GM23338 (cell line): ENCODE results near the gene TJAP1. TPM values are rescaled to one million over a fixed set of nuclear protein-coding genes. Genes with fewer than 3 reads are reported as not detected.
A peak's percentile ranks its signal among the peaks of the same experiment; 100 is the strongest.

Experiments
- ATAC-seq: fragments of 200-7000 bp; cut with Tn5 transposase; 3 replicates; pipeline ENCODE4 v1.9.1; 2020
- DNase-seq: peaks from one replicate; pipeline ENCODE4 v3.0.0-alpha.2; 2015; ENCODE audit warnings: low spot score
- H2AFZ ChIP-seq: fragments of 200-600 bp; sonication (generic); 2 replicates; pipeline ENCODE4 v1.8.0; 2016; ENCODE audit warnings: antibody characterized with exemption, mild to moderate bottlenecking, moderate library complexity
- H3F3A ChIP-seq: fragments of 200-600 bp; sonication (generic); replicated peaks from 2 replicates; pipeline ENCODE4 v1.8.0; 2017; ENCODE audit warnings: antibody characterized with exemption, mixed run types, low read depth
- H3K27ac ChIP-seq: fragments of 200-600 bp; sonication (generic); 2 replicates; pipeline ENCODE4 v1.6.1; 2016; ENCODE audit warnings: low read depth
- H3K27me3 ChIP-seq: fragments of 200-600 bp; sonication (generic); 2 replicates; pipeline ENCODE4 v1.8.0; 2016; ENCODE audit warnings: mild to moderate bottlenecking, mixed run types, moderate library complexity; ENCODE audit not compliant: insufficient read depth
- H3K36me3 ChIP-seq: fragments of 200-600 bp; sonication (generic); 2 replicates; pipeline ENCODE4 v1.8.0; 2016; ENCODE audit warnings: mild to moderate bottlenecking; ENCODE audit not compliant: insufficient read depth
- H3K4me1 ChIP-seq: fragments of 200-600 bp; sonication (generic); 2 replicates; pipeline ENCODE4 v1.8.0; 2016; ENCODE audit warnings: mild to moderate bottlenecking, moderate library complexity; ENCODE audit not compliant: insufficient read depth
- H3K4me2 ChIP-seq: fragments of 200-600 bp; sonication (generic); 2 replicates; pipeline ENCODE4 v1.7.1; 2017; ENCODE audit warnings: mixed run types
- H3K4me3 ChIP-seq: fragments of 200-600 bp; sonication (generic); 2 replicates; pipeline ENCODE4 v1.6.1; 2016; ENCODE audit warnings: mixed run types
- H3K79me2 ChIP-seq: fragments of 200-600 bp; sonication (generic); replicated peaks from 2 replicates; pipeline ENCODE4 v1.8.0; 2017; ENCODE audit warnings: mild to moderate bottlenecking; ENCODE audit not compliant: insufficient read depth
- H3K9me2 ChIP-seq: fragments of 200-600 bp; sonication (generic); 2 replicates; pipeline ENCODE4 v1.8.0; 2017; ENCODE audit not compliant: insufficient read depth
- H4K20me1 ChIP-seq: fragments of 200-600 bp; sonication (generic); replicated peaks from 2 replicates; pipeline ENCODE4 v1.8.0; 2017; ENCODE audit warnings: mild to moderate bottlenecking; ENCODE audit not compliant: insufficient read depth
- H3K27ac Mint-ChIP-seq: 2 replicates; pipeline ENCODE4 v1.8.0; 2020; ENCODE audit warnings: inconsistent platforms, mild to moderate bottlenecking, moderate library complexity, mixed read lengths
- H3K27me3 Mint-ChIP-seq: 3 replicates; pipeline ENCODE4 v1.8.0; 2022; ENCODE audit warnings: low read depth, mild to moderate bottlenecking, moderate library complexity, mixed read lengths, inconsistent platforms; ENCODE audit not compliant: insufficient read depth, poor library complexity
- H3K36me3 Mint-ChIP-seq: 3 replicates; pipeline ENCODE4 v1.8.0; 2021; ENCODE audit warnings: low read depth, mild to moderate bottlenecking, inconsistent platforms, moderate library complexity, mixed read lengths
- H3K4me1 Mint-ChIP-seq: 3 replicates; pipeline ENCODE4 v1.8.0; 2020; ENCODE audit warnings: mild to moderate bottlenecking, inconsistent platforms, mixed read lengths
- H3K4me3 Mint-ChIP-seq: 3 replicates; pipeline ENCODE4 v1.8.0; 2021; ENCODE audit warnings: moderate library complexity, mild to moderate bottlenecking, inconsistent platforms, mixed read lengths
- H3K9me3 Mint-ChIP-seq: 3 replicates; pipeline ENCODE4 v1.8.0; 2020; ENCODE audit warnings: moderate library complexity, mild to moderate bottlenecking, inconsistent platforms, mixed read lengths
- EZH2 ChIP-seq: fragments of 200-600 bp; sonication (generic); IDR thresholded peaks from one replicate; pipeline ENCODE4 v1.8.0; 2017; ENCODE audit warnings: antibody characterized with exemption, mild to moderate bottlenecking, low read depth; ENCODE audit not compliant: unreplicated experiment
- EZH2phosphoT487 ChIP-seq: fragments of 200-600 bp; sonication (generic); IDR thresholded peaks from one replicate; pipeline ENCODE4 v1.8.1; 2018; ENCODE audit warnings: antibody characterized with exemption; ENCODE audit not compliant: unreplicated experiment
- NANOG ChIP-seq: IDR thresholded peaks from 2 replicates; pipeline ENCODE4 v1.6.1; 2016; ENCODE audit warnings: antibody characterized with exemption, borderline replicate concordance
- POLR2AphosphoS5 ChIP-seq: IDR thresholded peaks from 2 replicates; pipeline ENCODE4 v1.6.1; 2016; ENCODE audit warnings: antibody characterized with exemption, low read depth
- STAT1 ChIP-seq: IDR thresholded peaks from one replicate; pipeline ENCODE4 v1.6.1; 2016; ENCODE audit warnings: antibody characterized with exemption; ENCODE audit not compliant: unreplicated experiment
- ZNF114 ChIP-seq: fragments of 250-450 bp; sonication (Bioruptor Pico); IDR thresholded peaks from 2 replicates; pipeline ENCODE4 v1.5.0; 2020; ENCODE audit warnings: mild to moderate bottlenecking, moderate library complexity
- ZNF331 ChIP-seq: fragments of 250-450 bp; sonication (Bioruptor Pico); IDR thresholded peaks from 2 replicates; pipeline ENCODE4 v1.5.0; 2020; ENCODE audit warnings: low read depth, mild to moderate bottlenecking, moderate library complexity
- polyA plus RNA-seq: library from polyadenylated mRNA; unstranded; fragments of >200 nt; fragmentation: Nextera tagmentation; extraction: Ambion mirVana; gene quantifications from 2 replicates; pipeline ENCODE4 v1.2.1, GENCODE V29; 2016
- total RNA-seq: library from RNA; depleted of rRNA; stranded (reverse); fragments of >200 nt; shearing (Covaris generic); gene quantifications from 2 replicates; pipeline ENCODE4 v1.2.3, GENCODE V29; 2014
- TF ChIP-seq, protein P1 (sequence below): IDR thresholded peaks from 2 replicates; pipeline ENCODE4 v1.6.1; 2016; ENCODE audit warnings: antibody characterized with exemption
- TF ChIP-seq, protein P2 (sequence below): IDR thresholded peaks from one replicate; pipeline ENCODE4 v1.6.1; 2018; ENCODE audit warnings: antibody characterized with exemption; ENCODE audit not compliant: unreplicated experiment
- TF ChIP-seq, protein P3 (sequence below): fragments of 250-450 bp; sonication (Bioruptor Pico); IDR thresholded peaks from 2 replicates; pipeline ENCODE4 v1.5.0; 2020; ENCODE audit warnings: mild to moderate bottlenecking, moderate library complexity
- TF ChIP-seq, protein P4 (sequence below), 2 experiments: fragments of 200-600 bp in 1 of 2; sonication (generic) in 1 of 2; conservative IDR thresholded peaks; 2 replicates each; pipeline versions ENCODE4 v1.5.1 to v1.6.1; 2016 to 2017; ENCODE audit warnings: antibody characterized with exemption in 2 of 2, low read depth in 2 of 2, mild to moderate bottlenecking in 2 of 2, moderate library complexity in 1 of 2

TJAP1 gene
- total and polyA plus RNA-seq, 2 experiments from 2014 or later, result 17.6 to 34.3 TPM

DNA sequence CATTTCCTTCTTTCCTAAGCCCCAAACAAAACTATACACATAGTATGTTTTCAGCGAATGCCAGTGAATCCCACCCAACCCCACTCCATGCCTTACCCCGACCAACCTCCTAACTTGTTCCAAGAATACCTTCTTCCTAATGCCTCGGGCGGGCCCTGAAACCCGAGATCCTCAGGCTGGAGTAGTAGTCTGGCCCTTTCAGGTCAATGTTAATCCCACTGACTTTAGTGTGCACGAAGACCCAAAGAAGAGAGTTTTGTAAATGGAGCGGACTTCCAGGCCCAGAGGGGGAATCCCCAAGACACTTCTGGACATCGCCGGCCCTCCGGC, 39.0 kb downstream of the TJAP1 start (continued):
- TF ChIP-seq POLR2AphosphoS5 (no peak), STAT1 (no peak), EZH2 (no peak)

DNA sequence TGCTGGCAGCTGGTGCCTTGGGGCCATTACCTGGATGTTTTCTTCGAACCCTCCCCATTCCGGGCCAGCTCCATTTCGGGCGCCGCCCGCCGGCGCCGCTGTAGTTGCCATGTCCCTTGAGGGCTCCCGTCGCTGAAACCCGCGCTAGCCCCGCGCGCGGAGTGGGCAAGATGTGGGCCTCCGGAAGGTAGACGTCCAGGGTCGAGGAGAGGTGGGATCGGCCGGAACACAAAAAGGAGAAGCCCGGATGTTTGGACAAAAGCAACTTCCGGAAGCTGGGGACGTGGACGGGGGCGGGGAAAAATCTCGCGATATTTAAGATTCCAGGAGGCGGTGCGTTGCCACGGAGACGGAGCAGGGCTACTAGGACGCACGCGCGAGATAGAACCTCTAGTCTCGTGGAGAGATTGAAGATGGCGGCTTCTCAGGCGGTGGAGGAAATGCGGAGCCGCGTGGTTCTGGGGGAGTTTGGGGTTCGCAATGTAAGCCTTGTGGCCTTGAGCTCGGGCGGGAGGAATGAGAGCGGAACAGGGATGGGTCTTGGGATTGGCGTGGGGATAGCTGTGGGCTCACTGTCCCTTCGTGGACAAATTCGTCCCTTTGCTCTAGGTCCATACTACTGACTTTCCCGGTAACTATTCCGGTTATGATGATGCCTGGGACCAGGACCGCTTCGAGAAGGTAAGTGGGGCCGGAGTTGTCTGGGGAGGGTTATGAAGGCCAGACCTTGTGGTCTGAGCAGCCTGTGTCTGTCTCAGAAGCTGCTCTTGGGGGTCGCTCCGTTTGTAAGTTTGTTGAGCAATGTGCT, 39.5 kb downstream of the TJAP1 start, which contains the start of the genes POLR1C and YIPF3:
Gene POLR1C, plus strand, starts transcription at position 393 of the 808 bp plus-strand sequence. Its CDS starts 21 bp downstream, at position 414.
Gene YIPF3, minus strand, starts transcription at position 230 of the 808 bp plus-strand sequence. Its CDS starts 119 bp downstream, at position 111.
- H3K4me3 Mint-ChIP-seq, result no peak within 1 kb of the TSS
- Histone ChIP-seq H3K36me3 (peaks cover 43% of the 10 kb centered on the region), H2AFZ (peak within 1 kb of the TSS; percentile 88; the same call in 1 of the 2 replicates), H3K27ac (peak within 1 kb of the TSS; percentile 46; the same call in 1 of the 2 replicates), H3K27me3 (no peaks in the 10 kb centered on the region), H3F3A (peaks cover 27% of the 10 kb centered on the region), H3K4me3 (peak within 1 kb of the TSS; percentile 90), H3K9me2 (no peaks in the 10 kb centered on the region), H3K4me1 (peaks cover 14% of the 10 kb centered on the region), H4K20me1 (peaks cover 3% of the 10 kb centered on the region), H3K4me2 (peak within 1 kb of the TSS; percentile 97), H3K79me2 (peaks cover 46% of the 10 kb centered on the region)
- no peak within 1 kb of the TSS for H3K27ac Mint-ChIP-seq
- no peaks in the 10 kb centered on the region for H3K9me3 Mint-ChIP-seq
- DNase-seq, result peak; percentile 100
- peak; percentile 91 for ATAC-seq
- peaks cover 36% of the 10 kb centered on the region for H3K36me3 Mint-ChIP-seq
- H3K27me3 Mint-ChIP-seq, result peaks cover 9% of the 10 kb centered on the region
- H3K4me1 Mint-ChIP-seq, result peaks cover 21% of the 10 kb centered on the region
- peak; percentile 95 for TF ChIP-seq POLR2AphosphoS5
- TF ChIP-seq EZH2phosphoT487, result no peak
- TF ChIP-seq, protein P1, sequence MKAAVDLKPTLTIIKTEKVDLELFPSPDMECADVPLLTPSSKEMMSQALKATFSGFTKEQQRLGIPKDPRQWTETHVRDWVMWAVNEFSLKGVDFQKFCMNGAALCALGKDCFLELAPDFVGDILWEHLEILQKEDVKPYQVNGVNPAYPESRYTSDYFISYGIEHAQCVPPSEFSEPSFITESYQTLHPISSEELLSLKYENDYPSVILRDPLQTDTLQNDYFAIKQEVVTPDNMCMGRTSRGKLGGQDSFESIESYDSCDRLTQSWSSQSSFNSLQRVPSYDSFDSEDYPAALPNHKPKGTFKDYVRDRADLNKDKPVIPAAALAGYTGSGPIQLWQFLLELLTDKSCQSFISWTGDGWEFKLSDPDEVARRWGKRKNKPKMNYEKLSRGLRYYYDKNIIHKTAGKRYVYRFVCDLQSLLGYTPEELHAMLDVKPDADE, result peak; percentile 68
- no peak for TF ChIP-seq STAT1
- no peak for TF ChIP-seq EZH2
- no peak for TF ChIP-seq NANOG
- TF ChIP-seq ZNF331 (CRISPR knock-in tag), result no peak
- TF ChIP-seq, protein P2, sequence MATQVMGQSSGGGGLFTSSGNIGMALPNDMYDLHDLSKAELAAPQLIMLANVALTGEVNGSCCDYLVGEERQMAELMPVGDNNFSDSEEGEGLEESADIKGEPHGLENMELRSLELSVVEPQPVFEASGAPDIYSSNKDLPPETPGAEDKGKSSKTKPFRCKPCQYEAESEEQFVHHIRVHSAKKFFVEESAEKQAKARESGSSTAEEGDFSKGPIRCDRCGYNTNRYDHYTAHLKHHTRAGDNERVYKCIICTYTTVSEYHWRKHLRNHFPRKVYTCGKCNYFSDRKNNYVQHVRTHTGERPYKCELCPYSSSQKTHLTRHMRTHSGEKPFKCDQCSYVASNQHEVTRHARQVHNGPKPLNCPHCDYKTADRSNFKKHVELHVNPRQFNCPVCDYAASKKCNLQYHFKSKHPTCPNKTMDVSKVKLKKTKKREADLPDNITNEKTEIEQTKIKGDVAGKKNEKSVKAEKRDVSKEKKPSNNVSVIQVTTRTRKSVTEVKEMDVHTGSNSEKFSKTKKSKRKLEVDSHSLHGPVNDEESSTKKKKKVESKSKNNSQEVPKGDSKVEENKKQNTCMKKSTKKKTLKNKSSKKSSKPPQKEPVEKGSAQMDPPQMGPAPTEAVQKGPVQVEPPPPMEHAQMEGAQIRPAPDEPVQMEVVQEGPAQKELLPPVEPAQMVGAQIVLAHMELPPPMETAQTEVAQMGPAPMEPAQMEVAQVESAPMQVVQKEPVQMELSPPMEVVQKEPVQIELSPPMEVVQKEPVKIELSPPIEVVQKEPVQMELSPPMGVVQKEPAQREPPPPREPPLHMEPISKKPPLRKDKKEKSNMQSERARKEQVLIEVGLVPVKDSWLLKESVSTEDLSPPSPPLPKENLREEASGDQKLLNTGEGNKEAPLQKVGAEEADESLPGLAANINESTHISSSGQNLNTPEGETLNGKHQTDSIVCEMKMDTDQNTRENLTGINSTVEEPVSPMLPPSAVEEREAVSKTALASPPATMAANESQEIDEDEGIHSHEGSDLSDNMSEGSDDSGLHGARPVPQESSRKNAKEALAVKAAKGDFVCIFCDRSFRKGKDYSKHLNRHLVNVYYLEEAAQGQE, result no peak
- TF ChIP-seq, protein P3, sequence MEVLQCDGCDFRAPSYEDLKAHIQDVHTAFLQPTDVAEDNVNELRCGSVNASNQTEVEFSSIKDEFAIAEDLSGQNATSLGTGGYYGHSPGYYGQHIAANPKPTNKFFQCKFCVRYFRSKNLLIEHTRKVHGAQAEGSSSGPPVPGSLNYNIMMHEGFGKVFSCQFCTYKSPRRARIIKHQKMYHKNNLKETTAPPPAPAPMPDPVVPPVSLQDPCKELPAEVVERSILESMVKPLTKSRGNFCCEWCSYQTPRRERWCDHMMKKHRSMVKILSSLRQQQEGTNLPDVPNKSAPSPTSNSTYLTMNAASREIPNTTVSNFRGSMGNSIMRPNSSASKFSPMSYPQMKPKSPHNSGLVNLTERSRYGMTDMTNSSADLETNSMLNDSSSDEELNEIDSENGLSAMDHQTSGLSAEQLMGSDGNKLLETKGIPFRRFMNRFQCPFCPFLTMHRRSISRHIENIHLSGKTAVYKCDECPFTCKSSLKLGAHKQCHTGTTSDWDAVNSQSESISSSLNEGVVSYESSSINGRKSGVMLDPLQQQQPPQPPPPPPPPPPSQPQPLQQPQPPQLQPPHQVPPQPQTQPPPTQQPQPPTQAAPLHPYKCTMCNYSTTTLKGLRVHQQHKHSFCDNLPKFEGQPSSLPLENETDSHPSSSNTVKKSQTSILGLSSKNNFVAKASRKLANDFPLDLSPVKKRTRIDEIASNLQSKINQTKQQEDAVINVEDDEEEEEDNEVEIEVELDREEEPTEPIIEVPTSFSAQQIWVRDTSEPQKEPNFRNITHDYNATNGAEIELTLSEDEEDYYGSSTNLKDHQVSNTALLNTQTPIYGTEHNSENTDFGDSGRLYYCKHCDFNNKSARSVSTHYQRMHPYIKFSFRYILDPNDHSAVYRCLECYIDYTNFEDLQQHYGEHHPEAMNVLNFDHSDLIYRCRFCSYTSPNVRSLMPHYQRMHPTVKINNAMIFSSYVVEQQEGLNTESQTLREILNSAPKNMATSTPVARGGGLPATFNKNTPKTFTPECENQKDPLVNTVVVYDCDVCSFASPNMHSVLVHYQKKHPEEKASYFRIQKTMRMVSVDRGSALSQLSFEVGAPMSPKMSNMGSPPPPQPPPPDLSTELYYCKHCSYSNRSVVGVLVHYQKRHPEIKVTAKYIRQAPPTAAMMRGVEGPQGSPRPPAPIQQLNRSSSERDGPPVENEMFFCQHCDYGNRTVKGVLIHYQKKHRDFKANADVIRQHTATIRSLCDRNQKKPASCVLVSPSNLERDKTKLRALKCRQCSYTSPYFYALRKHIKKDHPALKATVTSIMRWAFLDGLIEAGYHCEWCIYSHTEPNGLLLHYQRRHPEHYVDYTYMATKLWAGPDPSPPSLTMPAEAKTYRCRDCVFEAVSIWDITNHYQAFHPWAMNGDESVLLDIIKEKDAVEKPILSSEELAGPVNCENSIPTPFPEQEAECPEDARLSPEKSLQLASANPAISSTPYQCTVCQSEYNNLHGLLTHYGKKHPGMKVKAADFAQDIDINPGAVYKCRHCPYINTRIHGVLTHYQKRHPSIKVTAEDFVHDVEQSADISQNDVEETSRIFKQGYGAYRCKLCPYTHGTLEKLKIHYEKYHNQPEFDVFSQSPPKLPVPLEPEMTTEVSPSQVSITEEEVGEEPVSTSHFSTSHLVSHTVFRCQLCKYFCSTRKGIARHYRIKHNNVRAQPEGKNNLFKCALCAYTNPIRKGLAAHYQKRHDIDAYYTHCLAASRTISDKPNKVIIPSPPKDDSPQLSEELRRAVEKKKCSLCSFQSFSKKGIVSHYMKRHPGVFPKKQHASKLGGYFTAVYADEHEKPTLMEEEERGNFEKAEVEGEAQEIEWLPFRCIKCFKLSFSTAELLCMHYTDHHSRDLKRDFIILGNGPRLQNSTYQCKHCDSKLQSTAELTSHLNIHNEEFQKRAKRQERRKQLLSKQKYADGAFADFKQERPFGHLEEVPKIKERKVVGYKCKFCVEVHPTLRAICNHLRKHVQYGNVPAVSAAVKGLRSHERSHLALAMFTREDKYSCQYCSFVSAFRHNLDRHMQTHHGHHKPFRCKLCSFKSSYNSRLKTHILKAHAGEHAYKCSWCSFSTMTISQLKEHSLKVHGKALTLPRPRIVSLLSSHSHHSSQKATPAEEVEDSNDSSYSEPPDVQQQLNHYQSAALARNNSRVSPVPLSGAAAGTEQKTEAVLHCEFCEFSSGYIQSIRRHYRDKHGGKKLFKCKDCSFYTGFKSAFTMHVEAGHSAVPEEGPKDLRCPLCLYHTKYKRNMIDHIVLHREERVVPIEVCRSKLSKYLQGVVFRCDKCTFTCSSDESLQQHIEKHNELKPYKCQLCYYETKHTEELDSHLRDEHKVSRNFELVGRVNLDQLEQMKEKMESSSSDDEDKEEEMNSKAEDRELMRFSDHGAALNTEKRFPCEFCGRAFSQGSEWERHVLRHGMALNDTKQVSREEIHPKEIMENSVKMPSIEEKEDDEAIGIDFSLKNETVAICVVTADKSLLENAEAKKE (CRISPR knock-in tag), result no peak
- TF ChIP-seq, protein P4, sequence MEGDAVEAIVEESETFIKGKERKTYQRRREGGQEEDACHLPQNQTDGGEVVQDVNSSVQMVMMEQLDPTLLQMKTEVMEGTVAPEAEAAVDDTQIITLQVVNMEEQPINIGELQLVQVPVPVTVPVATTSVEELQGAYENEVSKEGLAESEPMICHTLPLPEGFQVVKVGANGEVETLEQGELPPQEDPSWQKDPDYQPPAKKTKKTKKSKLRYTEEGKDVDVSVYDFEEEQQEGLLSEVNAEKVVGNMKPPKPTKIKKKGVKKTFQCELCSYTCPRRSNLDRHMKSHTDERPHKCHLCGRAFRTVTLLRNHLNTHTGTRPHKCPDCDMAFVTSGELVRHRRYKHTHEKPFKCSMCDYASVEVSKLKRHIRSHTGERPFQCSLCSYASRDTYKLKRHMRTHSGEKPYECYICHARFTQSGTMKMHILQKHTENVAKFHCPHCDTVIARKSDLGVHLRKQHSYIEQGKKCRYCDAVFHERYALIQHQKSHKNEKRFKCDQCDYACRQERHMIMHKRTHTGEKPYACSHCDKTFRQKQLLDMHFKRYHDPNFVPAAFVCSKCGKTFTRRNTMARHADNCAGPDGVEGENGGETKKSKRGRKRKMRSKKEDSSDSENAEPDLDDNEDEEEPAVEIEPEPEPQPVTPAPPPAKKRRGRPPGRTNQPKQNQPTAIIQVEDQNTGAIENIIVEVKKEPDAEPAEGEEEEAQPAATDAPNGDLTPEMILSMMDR (conservative IDR thresholded peaks at IDR 0.05; ENCODE audit: low read depth in 2 of 2), result no peak
- TF ChIP-seq ZNF114 (CRISPR knock-in tag), result no peak
